GM12891 (cell line): ENCODE measurements around the gene PSMF1.

ENCODE experiments used
- PAX5 ChIP-seq: IDR thresholded peaks from 2 replicates; pipeline ENCODE4 v1.6.1; 2011; ENCODE audit warnings: low read length, moderate library complexity, mild to moderate bottlenecking; ENCODE audit not compliant: insufficient read depth, severe bottlenecking
- POLR2A ChIP-seq: IDR thresholded peaks from 2 replicates; pipeline ENCODE4 v1.6.1; 2011; ENCODE audit warnings: low read depth, low read length, control low read depth
- POLR2AphosphoS5 ChIP-seq: IDR thresholded peaks from 2 replicates; pipeline ENCODE4 v1.6.1; 2011; ENCODE audit warnings: low read depth, low read length, control low read depth
- POU2F2 ChIP-seq: IDR thresholded peaks from 2 replicates; pipeline ENCODE4 v1.6.1; 2011; ENCODE audit warnings: low read depth, mild to moderate bottlenecking, control low read depth, low read length, moderate library complexity
- TAF1 ChIP-seq: IDR thresholded peaks from 2 replicates; pipeline ENCODE4 v1.6.1; 2011; ENCODE audit warnings: low read depth, low read length, control low read depth

GRCh38 chr20:1174787-1175186 lies 56.4 kb downstream of the PSMF1 start:
- TF ChIP-seq TAF1 (no peak), POLR2A (no peak), POLR2AphosphoS5 (no peak), PAX5 (no peak), POU2F2 (no peak)
